Neural progenitor cell (in vitro differentiated cells): Measurements from ENCODE around the gene SUPT4H1. TPM values are rescaled to one million over a fixed set of nuclear protein-coding genes. Genes with fewer than 3 reads are reported as not detected.

Source experiments
- DNase-seq: peaks from one replicate; pipeline ENCODE4 v3.0.0-alpha.2; 2016; ENCODE audit warnings: low spot score
- H2AFZ ChIP-seq: fragments of 200-600 bp; sonication (generic); replicated peaks from 2 replicates; pipeline ENCODE4 v1.6.1; 2016; ENCODE audit warnings: antibody characterized with exemption
- H3F3A ChIP-seq: fragments of 200-600 bp; sonication (generic); 2 replicates; pipeline ENCODE4 v1.6.1; 2016; ENCODE audit warnings: antibody characterized with exemption, low read depth
- H3K27ac ChIP-seq: fragments of 200-600 bp; sonication (generic); 2 replicates; pipeline ENCODE4 v1.5.1; 2016; ENCODE audit warnings: mild to moderate bottlenecking
- H3K27me3 ChIP-seq: fragments of 200-600 bp; sonication (generic); 2 replicates; pipeline ENCODE4 v1.6.1; 2016; ENCODE audit warnings: mild to moderate bottlenecking, moderate library complexity
- H3K36me3 ChIP-seq: fragments of 200-600 bp; sonication (generic); 2 replicates; pipeline ENCODE4 v1.5.1; 2016
- H3K4me1 ChIP-seq: fragments of 200-600 bp; sonication (generic); 2 replicates; pipeline ENCODE4 v1.6.1; 2016; ENCODE audit warnings: mixed run types
- H3K4me2 ChIP-seq: fragments of 200-600 bp; sonication (generic); 2 replicates; pipeline ENCODE4 v1.6.1; 2016
- H3K4me3 ChIP-seq: fragments of 200-600 bp; sonication (generic); 2 replicates; pipeline ENCODE4 v1.5.1; 2016
- H3K79me2 ChIP-seq: fragments of 200-600 bp; sonication (generic); 2 replicates; pipeline ENCODE4 v1.6.1; 2016; ENCODE audit warnings: low read depth
- H3K9ac ChIP-seq: fragments of 200-600 bp; sonication (generic); 2 replicates; pipeline ENCODE4 v1.6.1; 2016
- H3K9me3 ChIP-seq: fragments of 200-600 bp; sonication (generic); 2 replicates; pipeline ENCODE4 v1.5.1; 2016; ENCODE audit warnings: low read depth
- H4K20me1 ChIP-seq: fragments of 200-600 bp; sonication (generic); 2 replicates; pipeline ENCODE4 v1.6.1; 2016; ENCODE audit warnings: low read depth
- H3K27ac Mint-ChIP-seq: 3 replicates; pipeline ENCODE4 v1.8.0; 2021; ENCODE audit warnings: mixed read lengths
- H3K27me3 Mint-ChIP-seq: 2 replicates; pipeline ENCODE4 v1.8.0; 2022; ENCODE audit warnings: low read depth, mild to moderate bottlenecking, inconsistent platforms, moderate library complexity, mixed read lengths; ENCODE audit not compliant: insufficient read depth
- H3K36me3 Mint-ChIP-seq: 3 replicates; pipeline ENCODE4 v1.8.0; 2021; ENCODE audit warnings: mixed read lengths
- H3K4me1 Mint-ChIP-seq: 3 replicates; pipeline ENCODE4 v1.8.0; 2021; ENCODE audit warnings: mixed read lengths
- H3K4me3 Mint-ChIP-seq: 3 replicates; pipeline ENCODE4 v1.8.0; 2021; ENCODE audit warnings: mild to moderate bottlenecking, moderate library complexity, mixed read lengths
- H3K9me3 Mint-ChIP-seq: 3 replicates; pipeline ENCODE4 v1.8.0; 2020; ENCODE audit warnings: mixed read lengths
- CTCF ChIP-seq: fragments of 200-600 bp; sonication (generic); IDR thresholded peaks from 2 replicates; pipeline ENCODE4 v1.5.1; 2017; ENCODE audit warnings: antibody characterized with exemption, mild to moderate bottlenecking
- EZH2 ChIP-seq: fragments of 200-600 bp; sonication (generic); IDR thresholded peaks from 2 replicates; pipeline ENCODE4 v1.6.1; 2017; ENCODE audit warnings: antibody characterized with exemption, mild to moderate bottlenecking, moderate library complexity
- EZH2phosphoT487 ChIP-seq: fragments of 200-600 bp; sonication (generic); IDR thresholded peaks from 2 replicates; pipeline ENCODE4 v1.6.1; 2017; ENCODE audit warnings: antibody characterized with exemption
- total RNA-seq: library from RNA; depleted of rRNA; stranded (reverse); fragments of >200 nt; gene quantifications from 2 replicates; pipeline ENCODE4 v1.2.3, GENCODE V29; 2015; ENCODE audit warnings: low replicate concordance

Gene SUPT4H1
- total RNA-seq, 1 donor from 2014 or later: 103 TPM

- peak overlapping the region; percentile 31 for H3K27ac Mint-ChIP-seq
- Histone ChIP-seq H3F3A (peaks cover 20% of the 10 kb centered on the region), H3K27ac (no peak overlapping the region), H3K4me3 (no peak overlapping the region), H3K9ac (no peak overlapping the region), H3K36me3 (no peaks in the 10 kb centered on the region), H3K79me2 (no peaks in the 10 kb centered on the region), H3K4me1 (peaks cover 38% of the 10 kb centered on the region), H3K9me3 (no peaks in the 10 kb centered on the region), H3K27me3 (no peaks in the 10 kb centered on the region), H3K4me2 (no peak overlapping the region), H2AFZ (no peak overlapping the region), H4K20me1 (no peaks in the 10 kb centered on the region)
- H3K4me3 Mint-ChIP-seq: peak overlapping the region; percentile 62
- H3K27me3 Mint-ChIP-seq: peaks cover 8% of the 10 kb centered on the region
- DNase-seq: no peak
- H3K9me3 Mint-ChIP-seq: no peaks in the 10 kb centered on the region
- H3K4me1 Mint-ChIP-seq: peaks cover 61% of the 10 kb centered on the region
- peaks cover 2% of the 10 kb centered on the region for H3K36me3 Mint-ChIP-seq
- no peak for TF ChIP-seq CTCF
- no peak for TF ChIP-seq EZH2phosphoT487
- no peak for TF ChIP-seq EZH2
Measured at GRCh38 chr17:58326609-58327362, 25.2 kb downstream of the SUPT4H1 start.

GRCh38 chr17:58325976-58326468, 26.0 kb downstream of the SUPT4H1 start:
- H4K20me1 ChIP-seq: no peaks in the 10 kb centered on the region
- Mint-ChIP-seq H3K9me3 (no peaks in the 10 kb centered on the region), H3K4me1 (peaks cover 59% of the 10 kb centered on the region), H3K36me3 (peaks cover 4% of the 10 kb centered on the region), H3K27me3 (peaks cover 8% of the 10 kb centered on the region), H3K27ac (peak overlapping the region; percentile 72), H3K4me3 (peak overlapping the region; percentile 71)
- H3K36me3 ChIP-seq: no peaks in the 10 kb centered on the region
- peaks cover 38% of the 10 kb centered on the region for H3K4me1 ChIP-seq
- H3K27me3 ChIP-seq: no peaks in the 10 kb centered on the region
- TF ChIP-seq CTCF: no peak
- no peak for TF ChIP-seq EZH2phosphoT487
- no peak for TF ChIP-seq EZH2
- no peaks in the 10 kb centered on the region for H3K9me3 ChIP-seq
- H3K79me2 ChIP-seq: no peaks in the 10 kb centered on the region
- no peak overlapping the region for H2AFZ ChIP-seq
- no peak for DNase-seq
- no peak overlapping the region for H3K4me2 ChIP-seq
- no peak overlapping the region for H3K4me3 ChIP-seq
- peaks cover 20% of the 10 kb centered on the region for H3F3A ChIP-seq
- no peak overlapping the region for H3K9ac ChIP-seq
- H3K27ac ChIP-seq: no peak overlapping the region

GRCh38 chr17:58325289-58325726, 26.7 kb downstream of the SUPT4H1 start:
- Histone ChIP-seq H3K4me1 (peaks cover 38% of the 10 kb centered on the region), H3K27ac (no peak overlapping the region), H3K36me3 (no peaks in the 10 kb centered on the region), H3K27me3 (no peaks in the 10 kb centered on the region), H4K20me1 (no peaks in the 10 kb centered on the region), H2AFZ (no peak overlapping the region), H3F3A (peaks cover 20% of the 10 kb centered on the region), H3K79me2 (no peaks in the 10 kb centered on the region), H3K4me3 (peak overlapping the region; percentile 78), H3K9ac (no peak overlapping the region), H3K9me3 (no peaks in the 10 kb centered on the region), H3K4me2 (peak overlapping the region; percentile 99)
- no peaks in the 10 kb centered on the region for H3K9me3 Mint-ChIP-seq
- TF ChIP-seq EZH2: no peak
- TF ChIP-seq EZH2phosphoT487: no peak
- TF ChIP-seq CTCF: no peak
- peak overlapping the region; percentile 76 for H3K4me3 Mint-ChIP-seq
- H3K4me1 Mint-ChIP-seq: peaks cover 55% of the 10 kb centered on the region
- DNase-seq: peak; percentile 68
- H3K27me3 Mint-ChIP-seq: peaks cover 13% of the 10 kb centered on the region
- peaks cover 4% of the 10 kb centered on the region for H3K36me3 Mint-ChIP-seq
- H3K27ac Mint-ChIP-seq: no peak overlapping the region
